ENCODE data around the gene G6PC3. TPM values are rescaled to one million over a fixed set of nuclear protein-coding genes. Genes with fewer than 3 reads are reported as not detected.

The G6PC3 gene
- total and polyA plus RNA-seq, 10 of the 15 experiments (the other 5 are each of a cell fraction or from before 2014, with no cell fraction given), result 13.0 to 93.7 (median 43.0) TPM

DNA sequence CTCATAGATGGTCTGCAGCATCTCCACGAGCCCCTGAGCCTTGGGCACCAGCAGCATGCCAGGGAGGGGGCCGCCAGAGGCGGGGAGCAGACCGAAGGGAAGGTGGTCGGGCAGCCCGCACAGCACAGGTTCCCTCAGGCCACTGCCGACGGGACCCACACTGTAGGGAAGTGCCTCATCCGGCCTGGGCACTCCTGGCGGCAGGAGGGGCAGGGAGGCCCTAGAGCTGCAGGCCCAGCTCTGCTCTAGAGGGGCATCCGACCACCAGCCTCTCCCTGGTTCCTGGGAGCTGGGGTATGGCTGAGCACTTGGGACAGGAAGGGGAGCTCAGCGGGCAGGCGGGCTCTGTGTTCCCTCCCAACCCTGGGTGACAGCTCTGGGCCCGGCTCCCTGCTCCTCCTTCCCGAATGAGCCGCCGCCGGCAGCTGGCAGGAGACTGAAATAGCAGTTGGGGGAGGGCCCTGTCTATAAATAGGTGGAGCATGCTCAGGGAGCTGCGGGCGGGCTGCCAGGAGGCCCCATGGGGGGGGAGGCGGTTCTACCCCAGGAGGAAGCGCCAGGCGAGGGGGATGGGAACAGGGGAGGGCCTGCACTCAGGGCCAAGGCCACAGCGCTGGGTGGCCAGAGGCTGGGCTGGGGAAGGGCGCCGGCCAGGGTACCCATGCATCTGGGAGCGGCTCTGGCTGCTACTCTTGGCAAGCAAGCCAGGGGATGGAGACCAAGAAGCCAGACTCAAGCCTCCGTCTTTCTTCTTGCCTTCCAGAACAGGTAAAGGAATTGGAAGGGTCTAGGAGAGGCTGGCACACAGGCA lies 40.5 kb downstream of the G6PC3 start (continued):
- TF ChIP-seq PRDM15 (CRISPR knock-in tag; IDR thresholded peaks at IDR 0.05) (no peak), HDAC6 (IDR thresholded peaks at IDR 0.05; ENCODE audit: unreplicated experiment) (no peak), NFYB (IDR thresholded peaks at IDR 0.05; ENCODE audit: insufficient read depth, low read depth, low read length) (no peak), CEBPB (IDR thresholded peaks at IDR 0.05; ENCODE audit: borderline replicate concordance in 1 of 2, low read depth in 2 of 2, low read length in 2 of 2) (no peak), ELK1 (IDR thresholded peaks at IDR 0.05; ENCODE audit: low read depth, low read length) (no peak), HDGF (IDR thresholded peaks at IDR 0.05) (peak; percentile 21; the same call in 1 of the 2 replicates), SUZ12 (IDR thresholded peaks at IDR 0.05; ENCODE audit: unreplicated experiment) (no peak), MEF2A (IDR thresholded peaks at IDR 0.05; ENCODE audit: insufficient read depth, low read depth, low read length) (peak; percentile 96), CREM (IDR thresholded peaks at IDR 0.05; ENCODE audit: low read depth) (no peak), ZNF217 (IDR thresholded peaks at IDR 0.05) (no peak), ZNF384 (IDR thresholded peaks at IDR 0.05; ENCODE audit: borderline replicate concordance, low read depth, low read length) (no peak), USF1 (IDR thresholded peaks at IDR 0.05; ENCODE audit: borderline replicate concordance, extremely low read length, insufficient read depth, low read depth, low read length) (no peak), IRF5 (IDR thresholded peaks at IDR 0.05; ENCODE audit: borderline replicate concordance) (no peak), E2F8 (IDR thresholded peaks at IDR 0.05; ENCODE audit: low read depth, partially characterized antibody) (no peak), ASH2L (IDR thresholded peaks at IDR 0.05; ENCODE audit: borderline replicate concordance, low read depth) (no peak)
- TF ChIP-seq, protein P1, sequence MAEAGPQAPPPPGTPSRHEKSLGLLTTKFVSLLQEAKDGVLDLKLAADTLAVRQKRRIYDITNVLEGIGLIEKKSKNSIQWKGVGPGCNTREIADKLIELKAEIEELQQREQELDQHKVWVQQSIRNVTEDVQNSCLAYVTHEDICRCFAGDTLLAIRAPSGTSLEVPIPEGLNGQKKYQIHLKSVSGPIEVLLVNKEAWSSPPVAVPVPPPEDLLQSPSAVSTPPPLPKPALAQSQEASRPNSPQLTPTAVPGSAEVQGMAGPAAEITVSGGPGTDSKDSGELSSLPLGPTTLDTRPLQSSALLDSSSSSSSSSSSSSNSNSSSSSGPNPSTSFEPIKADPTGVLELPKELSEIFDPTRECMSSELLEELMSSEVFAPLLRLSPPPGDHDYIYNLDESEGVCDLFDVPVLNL (IDR thresholded peaks at IDR 0.05; ENCODE audit: low read depth, low read length), result no peak
